H1 (cell line): ENCODE data around the gene CCDC127. TPM values are rescaled to one million over a fixed set of nuclear protein-coding genes. Genes with fewer than 3 reads are reported as not detected.

ENCODE experiments used
- CTCF ChIA-PET: fragments of 300-600 bp; sonication (Branson Sonifier 250); formaldehyde crosslinking; loops from one replicate; lab custom pipeline; 2021; ENCODE audit not compliant: partially characterized antibody; lab: Charles Lee
- POLR2A ChIA-PET: fragments of 300-600 bp; sonication (Branson Sonifier 250); formaldehyde crosslinking; loops from one replicate; lab custom pipeline; 2021; ENCODE audit warnings: inconsistent platforms; ENCODE audit not compliant: partially characterized antibody; lab: Charles Lee
- DNase-seq, 2 experiments: peaks; one replicate each; pipeline versions ENCODE4 v3.0.0 to v3.0.0-alpha.2; 2010 to 2022; ENCODE audit warnings: low spot score in 2 of 2, low read depth in 1 of 2, mixed read lengths in 1 of 2
- FAIRE-seq: peaks from 2 replicates; lab custom pipeline; 2011; peaks lifted over from hg19 to GRCh38; lab: Jason Lieb, UNC
- H2AFZ ChIP-seq: 2 replicates; pipeline ENCODE4 v1.8.1; 2012; ENCODE audit warnings: low read length, inconsistent platforms
- H2AK5ac ChIP-seq: 2 replicates; pipeline ENCODE4 v1.6.1; 2013; ENCODE audit warnings: low read depth, low read length
- H2BK120ac ChIP-seq: replicated peaks from 2 replicates; pipeline ENCODE3; 2013; ENCODE audit warnings: low read depth, low read length, inconsistent platforms
- H2BK12ac ChIP-seq: 2 replicates; pipeline ENCODE4 v1.6.1; 2013; ENCODE audit warnings: low read depth, low read length
- H2BK15ac ChIP-seq: 2 replicates; pipeline ENCODE4 v1.6.1; 2013; ENCODE audit warnings: low read length
- H2BK20ac ChIP-seq: 2 replicates; pipeline ENCODE4 v1.6.1; 2013; ENCODE audit warnings: low read length
- H2BK5ac ChIP-seq: 2 replicates; pipeline ENCODE4 v1.6.1; 2013; ENCODE audit warnings: low read depth, low read length
- H3K14ac ChIP-seq: 2 replicates; pipeline ENCODE4 v1.6.1; 2013; ENCODE audit warnings: inconsistent platforms; ENCODE audit not compliant: insufficient read length
- H3K18ac ChIP-seq: 2 replicates; pipeline ENCODE4 v1.6.1; 2013; ENCODE audit warnings: low read length; ENCODE audit errors: extremely low read depth
- H3K23ac ChIP-seq: 2 replicates; pipeline ENCODE4 v1.6.1; 2013; ENCODE audit warnings: inconsistent platforms; ENCODE audit not compliant: insufficient read length
- H3K23me2 ChIP-seq: 2 replicates; pipeline ENCODE4 v1.6.1; 2013; ENCODE audit warnings: low read depth, low read length
- H3K27ac ChIP-seq: 2 replicates; pipeline ENCODE4 v1.6.1; 2011; ENCODE audit warnings: low read depth, low read length, inconsistent platforms
- H3K27me3 ChIP-seq, 4 experiments: replicated peaks in 1 of 4; 1 replicate in 1 of 4; 2 replicates in 3 of 4; pipeline versions ENCODE4 v1.6.1 to v1.8.1; 2011 to 2013; ENCODE audit warnings: low read length in 3 of 4, mild to moderate bottlenecking in 3 of 4, inconsistent platforms in 2 of 4, mixed read lengths in 2 of 4, moderate library complexity in 1 of 4; ENCODE audit not compliant: control insufficient read depth in 3 of 4, insufficient read depth in 3 of 4; ENCODE audit errors: extremely low read depth in 1 of 4
- H3K36me3 ChIP-seq, 4 experiments: 2 replicates each; pipeline versions ENCODE4 v1.6.1 to v1.8.1; 2011 to 2013; ENCODE audit warnings: mild to moderate bottlenecking in 4 of 4, low read length in 3 of 4, moderate library complexity in 2 of 4, control low read depth in 1 of 4, inconsistent platforms in 1 of 4; ENCODE audit not compliant: insufficient read depth in 4 of 4, control insufficient read depth in 2 of 4
- H3K4ac ChIP-seq: replicated peaks from 2 replicates; pipeline ENCODE3; 2013; ENCODE audit warnings: low read length, low read depth, mixed read lengths, inconsistent platforms; ENCODE audit not compliant: insufficient read length
- H3K4me1 ChIP-seq, 4 experiments: replicated peaks in 1 of 4; 1 replicate in 1 of 4; 2 replicates in 3 of 4; pipeline versions ENCODE4 v1.6.1 to v1.8.1; 2011 to 2013; ENCODE audit warnings: low read length in 3 of 4, inconsistent platforms in 2 of 4, mixed read lengths in 1 of 4; ENCODE audit not compliant: insufficient read depth in 4 of 4, control insufficient read depth in 3 of 4
- H3K4me2 ChIP-seq, 2 experiments: 2 replicates each; pipeline versions ENCODE4 v1.6.1 to v1.8.1; 2011 to 2013; ENCODE audit warnings: low read depth in 2 of 2, low read length in 2 of 2, control low read depth in 1 of 2, inconsistent platforms in 1 of 2, mild to moderate bottlenecking in 1 of 2; ENCODE audit not compliant: insufficient read depth in 1 of 2
- H3K4me3 ChIP-seq, 4 experiments: fragments of 200-600, 300-600 bp in 1 of 4; sonication (generic), shearing (Covaris generic), sonication (Bioruptor Twin) in 1 of 4; 2 replicates each; pipeline versions ENCODE4 v1.5.1 to v1.8.1; 2011 to 2016; ENCODE audit warnings: low read length in 4 of 4, low read depth in 3 of 4, control low read depth in 2 of 4, inconsistent platforms in 2 of 4, mild to moderate bottlenecking in 2 of 4, mixed read lengths in 1 of 4, moderate library complexity in 1 of 4; ENCODE audit not compliant: insufficient read depth in 2 of 4; ENCODE audit errors: extremely low read depth in 1 of 4
- H3K56ac ChIP-seq: replicated peaks from 2 replicates; pipeline ENCODE3; 2013; ENCODE audit warnings: low read depth, mild to moderate bottlenecking, mixed read lengths, low read length, inconsistent platforms; ENCODE audit not compliant: insufficient read length
- H3K79me1 ChIP-seq: 2 replicates; pipeline ENCODE4 v1.6.1; 2013; ENCODE audit warnings: low read depth, low read length, control low read depth
- H3K79me2 ChIP-seq, 2 experiments: 2 replicates each; pipeline versions ENCODE4 v1.6.1 to v1.8.1; 2012 to 2013; ENCODE audit warnings: low read length in 2 of 2, mild to moderate bottlenecking in 2 of 2, inconsistent platforms in 1 of 2; ENCODE audit not compliant: insufficient read depth in 2 of 2, control insufficient read depth in 1 of 2
- H3K9ac ChIP-seq, 4 experiments: replicated peaks in 1 of 4; 1 replicate in 1 of 4; 2 replicates in 3 of 4; pipeline versions ENCODE4 v1.6.1 to v1.8.1; 2011 to 2013; ENCODE audit warnings: low read depth in 3 of 4, low read length in 3 of 4, control low read depth in 2 of 4, mild to moderate bottlenecking in 2 of 4, moderate library complexity in 2 of 4, inconsistent platforms in 1 of 4; ENCODE audit errors: extremely low read depth in 1 of 4
- H3K9me3 ChIP-seq, 2 experiments: 2 replicates each; pipeline versions ENCODE4 v1.6.1 to v1.8.1; 2012 to 2013; ENCODE audit warnings: mild to moderate bottlenecking in 2 of 2, moderate library complexity in 2 of 2, control low read depth in 1 of 2, inconsistent platforms in 1 of 2, low read depth in 1 of 2, low read length in 1 of 2, mixed read lengths in 1 of 2; ENCODE audit not compliant: insufficient read depth in 2 of 2
- H4K20me1 ChIP-seq, 2 experiments: replicated peaks in 1 of 2; 2 replicates each; pipeline versions ENCODE3 to v1.8.1; 2011 to 2013; ENCODE audit warnings: inconsistent platforms in 2 of 2, low read length in 2 of 2, mild to moderate bottlenecking in 1 of 2; ENCODE audit not compliant: insufficient read depth in 2 of 2, control insufficient read depth in 1 of 2
- H4K5ac ChIP-seq: 2 replicates; pipeline ENCODE4 v1.6.1; 2013; ENCODE audit warnings: low read length, low read depth, mixed read lengths, inconsistent platforms; ENCODE audit not compliant: insufficient read length
- H4K8ac ChIP-seq: 2 replicates; pipeline ENCODE4 v1.8.0; 2013; ENCODE audit warnings: mild to moderate bottlenecking, moderate library complexity, low read length, inconsistent platforms; ENCODE audit not compliant: insufficient read depth; ENCODE audit errors: extremely low read depth
- H4K91ac ChIP-seq: replicated peaks from 2 replicates; pipeline ENCODE3; 2013; ENCODE audit warnings: low read length, mixed read lengths, inconsistent platforms; ENCODE audit not compliant: insufficient read length
- ASH2L ChIP-seq: fragments of 200-600, 300-600 bp; sonication (generic); IDR thresholded peaks from one replicate; pipeline ENCODE4 v1.7.1; 2017; ENCODE audit warnings: low read length
- BRCA1 ChIP-seq: IDR thresholded peaks from 2 replicates; pipeline ENCODE4 v1.6.1; 2012; ENCODE audit warnings: low read depth, low read length, improper control_type of control experiment
- CTBP2 ChIP-seq: IDR thresholded peaks from 2 replicates; pipeline ENCODE4 v1.7.0; 2011; ENCODE audit warnings: borderline replicate concordance, mild to moderate bottlenecking, moderate library complexity, mixed read lengths, low read length; ENCODE audit not compliant: insufficient read depth, insufficient read length
- HDAC2 ChIP-seq, 2 experiments: fragments of 300-600 bp in 1 of 2; sonication (generic) in 1 of 2; IDR thresholded peaks; 2 replicates each; pipeline ENCODE4 v1.6.1; 2011 to 2012; ENCODE audit warnings: low read depth in 2 of 2, low read length in 2 of 2, mild to moderate bottlenecking in 2 of 2, moderate library complexity in 2 of 2, borderline replicate concordance in 1 of 2, inconsistent platforms in 1 of 2
- HDAC6 ChIP-seq: IDR thresholded peaks from one replicate; pipeline ENCODE4 v1.7.1; 2012; ENCODE audit warnings: low read depth, mild to moderate bottlenecking, inconsistent platforms, low read length, moderate library complexity
- POLR2A ChIP-seq, 2 experiments: IDR thresholded peaks; 1 replicate in 1 of 2; 2 replicates in 1 of 2; pipeline ENCODE4 v1.6.1; 2011; ENCODE audit warnings: low read depth in 2 of 2, low read length in 2 of 2, mild to moderate bottlenecking in 2 of 2; ENCODE audit errors: control extremely low read depth in 1 of 2
- RAD21 ChIP-seq, 2 experiments: IDR thresholded peaks in 1 of 2; conservative IDR thresholded peaks in 1 of 2; 2 replicates each; pipeline ENCODE4 v1.6.1; 2011; ENCODE audit warnings: low read depth in 2 of 2, low read length in 2 of 2, improper control_type of control experiment in 1 of 2, inconsistent platforms in 1 of 2, mild to moderate bottlenecking in 1 of 2, moderate library complexity in 1 of 2
- SP1 ChIP-seq: IDR thresholded peaks from 2 replicates; pipeline ENCODE4 v1.6.1; 2011; ENCODE audit warnings: low read depth, low read length
- WGBS, 2 experiments: shearing (Covaris generic) in 1 of 2; methylation state at CpG; one replicate each; pipeline versions ENCODE4 v1.1.6 to v1.1.7; 2013 to 2015; ENCODE audit warnings: low lambda C conversion rate in 2 of 2, mixed read lengths in 2 of 2, inconsistent platforms in 1 of 2, low coverage in 1 of 2, missing lambda C conversion rate in 1 of 2; ENCODE audit not compliant: insufficient replicate concordance in 2 of 2, insufficient coverage in 1 of 2, insufficient read length in 1 of 2; ENCODE audit errors: extremely low coverage in 1 of 2, missing lambda C conversion rate in 1 of 2; 5-methylcytosine and 5-hydroxymethylcytosine counted together
- polyA plus RNA-seq, 7 experiments: library from polyadenylated mRNA; depleted of rRNA in 3 of 7; stranded (reverse) in 5 of 7; unstranded in 2 of 7; fragments of >200 nt in 5 of 7; fragments of 200-250 nt in 2 of 7; gene quantifications; 1 replicate in 5 of 7; 2 replicates in 1 of 7; 4 replicates in 1 of 7; pipeline versions ENCODE4 v1.2.1 to v1.2.3, GENCODE V29; 2011 to 2013; ENCODE audit warnings: missing spikeins in 2 of 7, mixed read lengths in 2 of 7
- total RNA-seq: library from RNA; stranded (reverse); fragmentation: NEBNext Ultra II Directional; extraction: Animal tissue kit (Norgen Biotek cat#: 25700); gene quantifications from 2 replicates; pipeline ENCODE4 v1.2.1, GENCODE V29; 2021
- TF ChIP-seq, protein P1 (sequence below): IDR thresholded peaks from 2 replicates; pipeline ENCODE4 v1.6.1; 2011; ENCODE audit warnings: low read length, improper control_type of control experiment

The CCDC127 gene
- total and polyA plus RNA-seq, 2 of the 8 experiments (the other 6 are each of a cell fraction or from before 2014, with no cell fraction given): 2.9 to 8.0 TPM

DNA sequence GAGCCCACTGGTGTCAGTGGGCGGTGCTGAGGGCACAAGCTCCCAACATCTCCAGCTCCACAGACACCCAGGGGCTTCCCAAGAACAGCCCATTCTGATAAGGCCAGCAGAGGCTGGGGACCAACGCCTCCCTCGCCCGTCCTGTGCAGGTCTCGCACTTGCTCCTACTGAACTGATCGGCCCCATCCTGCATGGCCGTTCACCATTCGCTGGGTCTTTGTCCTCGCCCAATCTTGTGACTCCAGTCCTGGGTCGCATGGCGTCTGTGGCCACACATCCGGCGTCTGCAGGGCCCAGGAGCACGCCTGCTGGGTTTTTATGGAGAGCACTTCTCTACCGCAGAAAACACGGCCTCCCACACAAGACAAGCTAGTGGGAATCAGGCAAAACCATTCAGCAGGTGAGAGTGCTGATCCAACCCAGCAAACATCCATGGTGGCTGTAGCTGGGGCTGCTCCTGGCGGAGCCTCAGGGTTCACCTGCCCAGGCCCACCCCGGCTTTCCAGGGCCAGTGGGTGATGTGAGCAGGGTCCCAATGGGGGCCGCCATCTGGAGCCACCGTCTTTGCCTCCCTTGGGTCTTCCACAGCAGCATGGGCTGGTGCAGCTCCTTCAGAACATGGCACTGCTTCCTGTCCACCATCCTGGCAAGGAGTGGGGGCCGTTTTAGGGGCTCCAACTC is 19.3 kb downstream of the CCDC127 start:
- ChIA-PET CTCF (interaction anchor here (1.1 to 2.4 kb wide), 3 partner anchors 10 to 83 kb away, joined by 3 to 18 read pairs (median 3); no protein-coding TSS in a partner anchor), POLR2A (no interaction called here)
- no peak overlapping the region for H4K5ac ChIP-seq
- H4K8ac ChIP-seq: peak overlapping the region; percentile 25; the same call in 1 of the 2 replicates
- no peaks in the 10 kb centered on the region for H3K27me3 ChIP-seq
- H3K4me3 ChIP-seq: no peak overlapping the region
- no peak overlapping the region for H3K27ac ChIP-seq
- no peak overlapping the region for H2BK20ac ChIP-seq
- no peaks in the 10 kb centered on the region for H3K9me3 ChIP-seq
- H3K4ac ChIP-seq: no peak overlapping the region
- H2BK15ac ChIP-seq: no peak overlapping the region
- H3K4me2 ChIP-seq: no peak overlapping the region
- H4K91ac ChIP-seq: no peak overlapping the region
- no peak overlapping the region for H2BK5ac ChIP-seq
- no peaks in the 10 kb centered on the region for H3K23me2 ChIP-seq
- no peak overlapping the region for H3K14ac ChIP-seq
- no peaks in the 10 kb centered on the region for H3K4me1 ChIP-seq
- H2AK5ac ChIP-seq: no peak overlapping the region
- no peak overlapping the region for H3K18ac ChIP-seq
- H3K36me3 ChIP-seq: no peaks in the 10 kb centered on the region; a peak in 1 of 8 replicates
- no peaks in the 10 kb centered on the region for H3K79me2 ChIP-seq
- peak in 1 of 2 experiments; percentile 38 for DNase-seq
- no peak for FAIRE-seq
- no peak overlapping the region for H3K23ac ChIP-seq
- no peak overlapping the region for H3K9ac ChIP-seq
- no peak overlapping the region for H2BK120ac ChIP-seq
- 90% methylated on average over 20 of the region's 21 CpGs; no CpG with 5 or more reads in 1 of the 2 experiments for WGBS, 2 experiments
- H4K20me1 ChIP-seq: peaks cover 3 to 7% of the 10 kb centered on the region in 2 experiments
- no peak overlapping the region for H3K56ac ChIP-seq
- H2BK12ac ChIP-seq: no peak overlapping the region
- H3K79me1 ChIP-seq: no peaks in the 10 kb centered on the region
- H2AFZ ChIP-seq: no peak overlapping the region
- TF ChIP-seq, protein P1, sequence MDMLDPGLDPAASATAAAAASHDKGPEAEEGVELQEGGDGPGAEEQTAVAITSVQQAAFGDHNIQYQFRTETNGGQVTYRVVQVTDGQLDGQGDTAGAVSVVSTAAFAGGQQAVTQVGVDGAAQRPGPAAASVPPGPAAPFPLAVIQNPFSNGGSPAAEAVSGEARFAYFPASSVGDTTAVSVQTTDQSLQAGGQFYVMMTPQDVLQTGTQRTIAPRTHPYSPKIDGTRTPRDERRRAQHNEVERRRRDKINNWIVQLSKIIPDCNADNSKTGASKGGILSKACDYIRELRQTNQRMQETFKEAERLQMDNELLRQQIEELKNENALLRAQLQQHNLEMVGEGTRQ: no peak
- no peak for TF ChIP-seq ASH2L
- no peak for TF ChIP-seq BRCA1
- TF ChIP-seq RAD21 (IDR thresholded peaks at IDR 0.05 in 1 of 2, conservative IDR thresholded peaks at IDR 0.05 in 1 of 2; ENCODE audit: low read depth in 2 of 2, low read length in 2 of 2): no peak
- no peak for TF ChIP-seq CTBP2
- no peak for TF ChIP-seq HDAC2 (IDR thresholded peaks at IDR 0.05; ENCODE audit: borderline replicate concordance in 1 of 2, low read depth in 2 of 2, low read length in 2 of 2)
- no peak for TF ChIP-seq SP1
- no peak for TF ChIP-seq HDAC6
- no peak for TF ChIP-seq POLR2A (IDR thresholded peaks at IDR 0.05; ENCODE audit: control extremely low read depth in 1 of 2, low read depth in 2 of 2, low read length in 2 of 2)
